HG03196 (cell line): Measurements from ENCODE around the gene SPATA31D4.
"Not testable (repeated sequence)": the region's sequence is repeated elsewhere in the genome, so short reads cannot be mapped to it uniquely, and the experiment has no call there.

Experiments used
- ATAC-seq: cut with Tn5 transposase; IDR thresholded peaks from one replicate; pipeline ENCODE4 v1.9.1; 2021; ENCODE audit not compliant: unreplicated experiment

Gene SPATA31D4

GRCh38 chr9:81928305-81928704, at the start of gene SPATA31D4:
SPATA31D4 (plus strand) TSS chr9:81928428; CDS start chr9:81928514, 86 bp downstream.
- ATAC-seq: not testable (repeated sequence)

- ATAC-seq: no peak
These were observed 49.7 kb upstream of the SPATA31D4 start for GRCh38 chr9:81878530-81878929.

DNA sequence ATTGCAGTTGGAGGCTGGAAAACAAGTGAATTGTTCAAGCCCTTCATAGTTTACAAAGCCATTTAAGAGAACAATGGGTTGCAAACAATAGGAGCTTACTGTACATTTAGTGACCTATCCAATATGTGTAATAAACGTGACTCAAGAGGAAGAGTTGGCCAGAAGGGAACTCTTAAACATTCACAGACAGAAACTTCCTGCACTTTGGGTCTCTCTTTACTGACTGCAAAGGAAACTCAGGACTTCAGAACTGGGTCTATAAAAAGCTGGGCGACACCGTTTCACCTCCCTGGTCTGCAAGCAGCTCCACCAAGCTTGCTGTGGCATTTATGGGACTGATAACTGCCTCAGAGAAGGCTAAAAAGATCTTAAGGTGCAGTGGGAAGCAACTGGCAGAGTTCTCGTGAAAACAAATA, 48.7 kb upstream of the SPATA31D4 start:
- ATAC-seq: no peak

GRCh38 chr9:81885602-81886001, 42.6 kb upstream of the SPATA31D4 start:
- ATAC-seq: no peak

- no peak for ATAC-seq
These were observed 41.6 kb upstream of the SPATA31D4 start for GRCh38 chr9:81886665-81887064.

DNA sequence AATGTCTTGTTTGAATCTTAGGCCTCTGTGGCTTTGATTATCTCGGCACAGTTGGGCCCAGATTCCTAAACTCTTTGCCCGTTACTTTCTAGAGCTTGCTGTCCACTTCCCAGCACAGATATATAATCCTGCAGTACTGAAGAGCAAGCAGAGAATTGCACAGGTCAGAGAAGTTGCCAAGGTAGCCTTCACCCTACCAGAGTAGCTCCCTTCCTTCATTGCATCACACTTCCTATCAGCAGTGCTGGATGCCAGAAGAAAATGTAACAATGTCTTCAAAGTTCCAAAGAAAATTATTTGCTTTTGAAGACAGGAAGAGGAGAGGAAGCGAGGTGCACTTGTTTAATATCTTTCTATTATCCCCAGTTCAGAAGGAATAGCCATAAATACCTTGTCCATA, 38.1 kb upstream of the SPATA31D4 start:
- ATAC-seq: no peak

DNA sequence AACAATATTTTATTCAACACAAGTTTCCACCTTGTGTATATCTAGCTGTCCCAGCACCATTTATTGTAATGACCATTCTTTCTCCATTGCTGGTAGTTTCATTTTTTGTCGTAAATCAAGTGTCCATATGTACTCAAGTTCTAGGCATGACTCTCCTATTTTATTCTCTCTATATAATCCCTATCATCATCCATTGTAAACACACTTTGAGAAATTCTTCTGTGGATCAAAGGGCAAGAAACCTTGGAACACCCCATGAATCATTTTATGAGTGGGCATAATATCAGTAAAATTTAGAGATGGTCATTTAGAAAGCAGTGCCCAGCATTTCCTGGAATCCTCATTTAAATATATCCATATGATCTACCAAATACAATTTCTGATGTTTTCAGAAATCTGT, 35.8 kb upstream of the SPATA31D4 start:
- ATAC-seq: no peak

GRCh38 chr9:81893929-81894328, 34.3 kb upstream of the SPATA31D4 start:
- no peak for ATAC-seq

DNA sequence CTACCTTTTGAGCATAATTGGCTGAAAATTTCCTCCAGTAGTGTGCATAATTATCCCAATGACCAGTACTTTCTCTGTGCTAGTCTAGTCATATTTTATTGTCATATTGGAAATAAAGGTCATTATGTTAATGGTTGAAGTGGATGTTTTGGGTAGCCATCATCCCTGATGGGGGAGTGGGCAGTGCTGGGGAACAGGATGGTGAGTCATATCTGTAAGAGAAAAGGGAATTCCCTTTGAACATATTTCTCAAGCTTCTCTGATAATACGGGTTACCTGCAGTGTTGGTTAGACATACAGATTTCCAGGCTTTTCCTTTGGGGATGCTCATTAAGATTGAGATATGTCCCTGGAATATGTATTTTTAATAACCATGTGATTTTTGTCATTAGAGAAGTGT, 33.3 kb upstream of the SPATA31D4 start:
- ATAC-seq: no peak

GRCh38 chr9:81896070-81896469, 32.2 kb upstream of the SPATA31D4 start:
- no peak for ATAC-seq

DNA sequence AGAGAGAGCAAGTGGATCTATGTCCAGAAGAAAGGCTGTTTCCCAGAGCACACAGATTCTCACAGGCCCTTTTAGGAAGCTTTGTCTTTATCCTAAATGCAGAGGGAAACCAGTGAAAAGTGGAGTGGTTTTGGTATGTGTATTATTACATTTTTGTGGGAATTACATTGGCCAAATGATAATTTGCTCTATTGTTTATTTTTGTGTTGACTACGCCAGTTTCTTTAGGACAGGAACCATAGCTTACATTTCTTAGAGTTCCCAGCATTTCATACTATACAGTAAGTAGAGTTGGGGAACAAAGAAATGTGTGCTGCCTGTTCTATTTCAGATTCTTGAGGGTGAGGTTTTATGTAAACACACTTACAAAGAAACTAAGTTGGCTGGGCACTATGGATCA, 29.4 kb upstream of the SPATA31D4 start:
- no peak for ATAC-seq

DNA sequence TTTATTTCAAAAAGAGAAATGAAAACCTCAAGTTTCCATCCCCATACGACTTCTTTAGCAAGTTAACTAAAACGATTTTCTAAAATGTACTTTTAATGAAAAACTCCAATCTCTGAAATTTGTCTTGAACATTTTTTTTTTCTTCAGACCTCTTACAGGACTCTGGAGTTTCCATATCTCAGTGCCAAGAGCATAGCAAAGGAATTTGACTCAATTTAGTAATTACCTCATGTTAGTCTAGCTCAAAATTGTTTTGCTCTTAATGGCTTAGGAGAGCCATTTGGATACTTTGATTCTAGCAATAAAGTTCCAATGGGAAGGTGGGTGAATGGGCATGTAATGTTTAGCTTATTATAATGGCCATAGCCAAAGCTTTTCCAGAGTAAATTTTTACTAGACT, 26.0 kb upstream of the SPATA31D4 start:
- ATAC-seq: no peak

DNA sequence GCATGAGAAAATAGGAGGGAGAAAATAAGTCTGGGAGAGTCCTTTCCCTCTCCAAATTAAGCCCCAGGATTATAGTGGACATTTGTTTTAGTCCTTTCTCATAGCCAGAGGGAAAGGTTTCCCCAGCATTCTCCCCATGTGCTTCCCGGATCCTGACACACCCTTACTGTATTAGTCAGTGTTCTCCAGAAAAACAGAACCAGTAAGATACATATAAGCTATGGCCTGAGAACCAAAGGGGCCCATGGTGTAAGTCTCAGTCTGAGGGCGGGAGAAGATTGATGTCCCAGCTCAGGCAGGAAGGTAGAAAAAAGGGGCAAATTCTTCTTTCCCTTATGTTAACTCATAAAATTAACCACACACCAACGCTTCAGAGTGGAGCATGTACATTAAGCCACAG, 25.6 kb upstream of the SPATA31D4 start:
- no peak for ATAC-seq

DNA sequence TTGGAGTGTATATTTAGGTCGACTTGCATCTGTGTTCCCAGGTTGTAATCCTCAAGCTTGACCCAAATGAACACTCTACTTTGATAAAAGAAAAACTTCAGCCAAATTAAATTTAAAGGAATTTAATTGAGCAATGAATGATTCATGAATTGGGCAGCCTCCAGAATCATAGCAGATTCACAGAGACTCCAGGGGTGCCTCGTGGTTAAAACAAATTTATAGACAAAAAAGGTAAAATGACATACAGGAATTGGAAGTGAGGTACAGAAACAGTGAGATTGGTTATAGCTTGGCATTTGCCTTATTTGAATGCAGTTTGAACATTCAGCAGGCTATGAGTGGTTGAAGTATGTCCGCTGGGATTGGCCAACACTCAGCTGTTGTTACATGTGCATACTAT, 21.6 kb upstream of the SPATA31D4 start:
- no peak for ATAC-seq

DNA sequence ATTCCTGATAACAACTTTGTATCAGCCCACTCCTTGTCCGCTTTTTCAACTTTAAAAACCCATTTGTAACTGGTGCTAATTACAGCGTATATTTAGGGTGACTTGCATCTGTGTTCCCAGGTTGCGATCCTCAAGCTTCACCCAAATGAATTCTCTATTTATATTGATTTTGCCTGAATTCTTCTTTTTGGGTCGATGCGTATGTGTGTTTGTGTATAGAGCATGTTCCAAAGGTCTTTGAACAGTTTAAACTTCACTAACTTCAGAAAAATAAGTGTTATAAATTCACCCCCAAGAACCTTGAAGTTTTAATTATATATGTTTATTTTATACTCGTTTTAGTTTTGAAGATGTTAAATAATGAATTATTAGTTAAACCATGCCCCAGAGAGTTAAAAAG, 16.1 kb upstream of the SPATA31D4 start:
- ATAC-seq: no peak

GRCh38 chr9:81915801-81916505, 12.3 kb upstream of the SPATA31D4 start:
- no peak for ATAC-seq

- ATAC-seq: not testable (repeated sequence)
These were observed 9.7 kb upstream of the SPATA31D4 start for GRCh38 chr9:81918507-81918906.

GRCh38 chr9:81930147-81930546, 1.9 kb downstream of the SPATA31D4 start:
- ATAC-seq: not testable (repeated sequence)

- not testable (repeated sequence) for ATAC-seq
These were observed 5.3 kb downstream of the SPATA31D4 start for GRCh38 chr9:81933547-81933946.

DNA sequence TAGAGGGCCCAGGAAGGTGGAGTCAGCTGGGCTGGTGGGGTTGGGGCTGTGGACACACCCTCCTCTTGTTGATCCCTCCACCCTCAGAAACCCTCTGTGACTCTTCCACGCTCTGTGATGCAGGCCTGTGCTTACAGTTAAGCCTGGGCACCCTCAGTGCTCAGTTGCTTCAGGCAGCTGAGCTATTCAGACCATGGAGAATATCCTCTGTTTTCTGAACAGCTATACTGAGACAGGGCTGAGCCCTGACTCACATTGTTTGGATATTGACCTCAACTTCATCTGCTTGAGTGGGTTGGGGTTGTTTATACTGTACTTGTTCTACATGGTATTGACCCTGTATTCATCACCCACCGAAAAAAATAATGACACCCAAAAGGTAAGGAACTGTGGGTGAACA, 15.2 kb downstream of the SPATA31D4 start, which contains the start of gene SPATA31D3:
Gene SPATA31D3, plus strand, starts transcription at position 108 of the 400 bp plus-strand sequence. Its CDS starts 86 bp downstream, at position 194.
- not testable (repeated sequence) for ATAC-seq

GRCh38 chr9:81948650-81949049, 20.4 kb downstream of the SPATA31D4 start:
- not testable (repeated sequence) for ATAC-seq

- ATAC-seq: no peak
These were observed 24.9 kb downstream of the SPATA31D4 start for GRCh38 chr9:81953096-81953495.

- ATAC-seq: no peak
These were observed 27.4 kb downstream of the SPATA31D4 start for GRCh38 chr9:81955625-81956024.
